Right atrium auricular region (tissue), 2 donors: ENCODE measurements around the gene OSTM1. TPM values are rescaled to one million over a fixed set of nuclear protein-coding genes. Genes with fewer than 3 reads are reported as not detected.
A peak's percentile ranks its signal among the peaks of the same experiment; 100 is the strongest.

Experiments used
- DNase-seq: peaks from one replicate; pipeline ENCODE4 v3.0.0-alpha.2; 2019; ENCODE audit warnings: low spot score
- H3K27ac ChIP-seq, 2 donors: fragments of 200-600 bp; sonication (generic); 1 replicate in 1 of 2; 2 replicates in 1 of 2; pipeline ENCODE4 v1.5.1; 2016 to 2019
- H3K27me3 ChIP-seq, 2 donors: fragments of 200-600 bp; sonication (generic); one replicate each; pipeline versions ENCODE4 v1.5.1 to v1.6.0; 2017 to 2019
- H3K36me3 ChIP-seq: fragments of 200-600 bp; sonication (generic); one replicate; pipeline ENCODE4 v1.5.1; 2016
- H3K4me1 ChIP-seq, 2 donors: fragments of 200-600 bp; sonication (generic); one replicate each; pipeline versions ENCODE4 v1.5.1 to v1.6.0; 2017 to 2019
- H3K4me3 ChIP-seq, 2 donors: fragments of 200-600 bp; sonication (generic); 1 replicate in 1 of 2; 2 replicates in 1 of 2; pipeline ENCODE4 v1.5.1; 2017 to 2019; ENCODE audit warnings: mild to moderate bottlenecking in 1 of 2, moderate library complexity in 1 of 2
- H3K9me3 ChIP-seq, 2 donors: fragments of 200-600 bp; sonication (generic); one replicate each; pipeline ENCODE4 v1.5.1; 2019
- CTCF ChIP-seq, 2 donors: fragments of 200-600 bp; sonication (generic); IDR thresholded peaks; one replicate each; pipeline ENCODE4 v1.5.1; 2019; ENCODE audit warnings: antibody characterized with exemption in 2 of 2
- total RNA-seq, 2 donors: library from RNA; depleted of rRNA; stranded (reverse); fragments of >200 nt; gene quantifications; one replicate each; pipeline ENCODE4 v1.1.0, GENCODE V29; 2016

The OSTM1 gene
- total RNA-seq, 2 donors from 2014 or later = 38.4 to 80.2 TPM

GRCh38 chr6:108078191-108078590, 3.6 kb upstream of the OSTM1 start:
- Histone ChIP-seq H3K27me3 (no peaks in the 10 kb centered on the region), H3K4me3 (no peak overlapping the region), H3K27ac (no peak overlapping the region), H3K9me3 (no peaks in the 10 kb centered on the region), H3K36me3 (no peaks in the 10 kb centered on the region), H3K4me1 (peaks cover 0 to 17% of the 10 kb centered on the region in 2 donors)
- no peak for DNase-seq
- no peak for TF ChIP-seq CTCF (IDR thresholded peaks at IDR 0.05)

- Histone ChIP-seq H3K4me3 (peak overlapping the region; percentile 95 to 99), H3K27ac (peak overlapping the region; percentile 84 to 89), H3K27me3 (no peaks in the 10 kb centered on the region), H3K9me3 (no peaks in the 10 kb centered on the region), H3K4me1 (peaks cover 0 to 19% of the 10 kb centered on the region in 2 donors), H3K36me3 (no peaks in the 10 kb centered on the region)
- DNase-seq = peak; percentile 61
- TF ChIP-seq CTCF (IDR thresholded peaks at IDR 0.05) = no peak
Observed at GRCh38 chr6:108074057-108074358, 533 bp downstream of the OSTM1 start.

- H3K36me3 ChIP-seq = no peaks in the 10 kb centered on the region
- TF ChIP-seq CTCF (IDR thresholded peaks at IDR 0.05) = no peak
- no peak overlapping the region for H3K4me3 ChIP-seq
- peaks cover 0 to 19% of the 10 kb centered on the region in 2 donors for H3K4me1 ChIP-seq
- H3K27me3 ChIP-seq = no peaks in the 10 kb centered on the region
- H3K9me3 ChIP-seq = no peaks in the 10 kb centered on the region
- no peak overlapping the region for H3K27ac ChIP-seq
- no peak for DNase-seq
Observed at GRCh38 chr6:108071736-108072276, 2.7 kb downstream of the OSTM1 start.

GRCh38 chr6:108068618-108069017, 5.9 kb downstream of the OSTM1 start:
- no peak for TF ChIP-seq CTCF (IDR thresholded peaks at IDR 0.05)
- peaks cover 0 to 6% of the 10 kb centered on the region in 2 donors for H3K4me1 ChIP-seq
- no peak for DNase-seq
- H3K27me3 ChIP-seq = no peaks in the 10 kb centered on the region
- H3K36me3 ChIP-seq = no peaks in the 10 kb centered on the region
- no peak overlapping the region for H3K27ac ChIP-seq
- H3K9me3 ChIP-seq = no peaks in the 10 kb centered on the region
- no peak overlapping the region for H3K4me3 ChIP-seq

GRCh38 chr6:108068182-108068581, 6.4 kb downstream of the OSTM1 start:
- TF ChIP-seq CTCF (IDR thresholded peaks at IDR 0.05) = no peak
- Histone ChIP-seq H3K4me3 (no peak overlapping the region), H3K9me3 (no peaks in the 10 kb centered on the region), H3K27me3 (no peaks in the 10 kb centered on the region), H3K4me1 (peaks cover 0 to 2% of the 10 kb centered on the region in 2 donors), H3K27ac (no peak overlapping the region), H3K36me3 (no peaks in the 10 kb centered on the region)
- no peak for DNase-seq

- Histone ChIP-seq H3K27me3 (no peaks in the 10 kb centered on the region), H3K4me3 (no peak overlapping the region), H3K9me3 (no peaks in the 10 kb centered on the region), H3K4me1 (no peaks in the 10 kb centered on the region), H3K36me3 (peaks cover 11% of the 10 kb centered on the region), H3K27ac (no peak overlapping the region)
- TF ChIP-seq CTCF (IDR thresholded peaks at IDR 0.05) = no peak
- DNase-seq = no peak
Observed at GRCh38 chr6:108052706-108053105, 21.8 kb downstream of the OSTM1 start.
